Testis (tissue), 2 donors: ENCODE results near the gene RAD50.
"Not testable (repeated sequence)": the region's sequence is repeated elsewhere in the genome, so short reads cannot be mapped to it uniquely, and the experiment has no call there.

Experiments used
- POLR2A ChIP-seq: fragments of 450-650 bp; IDR thresholded peaks from one replicate; pipeline ENCODE4 v1.6.1; 2017; ENCODE audit warnings: antibody characterized with exemption, mild to moderate bottlenecking, moderate library complexity
- TF ChIP-seq, protein P1 (sequence below), 3 experiments: fragments of 450-650 bp in 2 of 3; fragments of 200-600 bp in 1 of 3; sonication (generic) in 1 of 3; IDR thresholded peaks; one replicate each; pipeline ENCODE4 v1.5.1; 2016 to 2019; ENCODE audit warnings: antibody characterized with exemption in 3 of 3, mild to moderate bottlenecking in 2 of 3, moderate library complexity in 1 of 3

DNA sequence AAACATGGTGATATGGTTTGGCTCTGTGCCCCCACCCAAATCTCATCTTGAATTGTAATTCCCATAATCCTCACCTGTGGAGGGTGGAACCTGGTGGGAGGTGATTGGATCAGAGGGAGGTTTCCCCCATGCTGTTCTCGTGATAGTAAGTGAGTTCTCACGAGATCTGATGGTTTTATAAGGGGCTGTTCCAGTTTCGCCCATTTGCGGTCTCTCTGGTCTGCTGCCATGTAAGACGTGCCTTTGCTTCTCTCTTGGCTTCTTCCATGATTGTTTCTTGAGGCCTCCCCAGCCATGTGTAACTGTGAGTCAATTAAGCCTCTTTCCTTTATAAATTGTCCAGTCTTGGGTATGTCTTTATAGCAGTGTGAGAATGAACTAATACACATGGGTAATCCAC, 31.9 kb upstream of the RAD50 start:
- TF ChIP-seq, protein P1, sequence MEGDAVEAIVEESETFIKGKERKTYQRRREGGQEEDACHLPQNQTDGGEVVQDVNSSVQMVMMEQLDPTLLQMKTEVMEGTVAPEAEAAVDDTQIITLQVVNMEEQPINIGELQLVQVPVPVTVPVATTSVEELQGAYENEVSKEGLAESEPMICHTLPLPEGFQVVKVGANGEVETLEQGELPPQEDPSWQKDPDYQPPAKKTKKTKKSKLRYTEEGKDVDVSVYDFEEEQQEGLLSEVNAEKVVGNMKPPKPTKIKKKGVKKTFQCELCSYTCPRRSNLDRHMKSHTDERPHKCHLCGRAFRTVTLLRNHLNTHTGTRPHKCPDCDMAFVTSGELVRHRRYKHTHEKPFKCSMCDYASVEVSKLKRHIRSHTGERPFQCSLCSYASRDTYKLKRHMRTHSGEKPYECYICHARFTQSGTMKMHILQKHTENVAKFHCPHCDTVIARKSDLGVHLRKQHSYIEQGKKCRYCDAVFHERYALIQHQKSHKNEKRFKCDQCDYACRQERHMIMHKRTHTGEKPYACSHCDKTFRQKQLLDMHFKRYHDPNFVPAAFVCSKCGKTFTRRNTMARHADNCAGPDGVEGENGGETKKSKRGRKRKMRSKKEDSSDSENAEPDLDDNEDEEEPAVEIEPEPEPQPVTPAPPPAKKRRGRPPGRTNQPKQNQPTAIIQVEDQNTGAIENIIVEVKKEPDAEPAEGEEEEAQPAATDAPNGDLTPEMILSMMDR (IDR thresholded peaks at IDR 0.05): not testable (repeated sequence)
- not testable (repeated sequence) for TF ChIP-seq POLR2A
